Mesenteric fat pad (tissue), 1 donor: ENCODE results near the gene CNKSR2. TPM values are rescaled to one million over a fixed set of nuclear protein-coding genes. Genes with fewer than 3 reads are reported as not detected.

Source experiments
- DNase-seq: peaks from one replicate; pipeline ENCODE4 v3.0.0-alpha.2; 2020; ENCODE audit warnings: low spot score
- long read RNA-seq: library from polyadenylated mRNA; unstranded; transcript quantifications from one replicate; pipeline ENCODE4 v2.0.0, GENCODE V29; 2020
- total RNA-seq: library from RNA; stranded (reverse); fragmentation: NEBNext Ultra II Directional; extraction: Animal tissue kit (Norgen Biotek cat#: 25700); gene quantifications from one replicate; pipeline ENCODE4 v1.2.1, GENCODE V29; 2021
- donor health status: DM: yes; HTN: yes; CAD: no.

The CNKSR2 gene
- 0.80 TPM for total RNA-seq
- long read RNA-seq = 0 reads

- no peak for DNase-seq
Measured at GRCh38 chrX:21374163-21374993, at the start of gene CNKSR2. TSS of gene CNKSR2 (plus strand) at chrX:21374418. CDS start at chrX:21374898, 480 bp downstream.

- DNase-seq = no peak
Measured at GRCh38 chrX:21354725-21355124, 19.5 kb upstream of the CNKSR2 start.

GRCh38 chrX:21355831-21356230 is 18.4 kb upstream of the CNKSR2 start:
- no peak for DNase-seq

GRCh38 chrX:21369613-21370012 is 4.6 kb upstream of the CNKSR2 start:
- no peak for DNase-seq

GRCh38 chrX:21373001-21373400 is 1.2 kb upstream of the CNKSR2 start:
- DNase-seq = no peak

GRCh38 chrX:21373637-21374162 is 518 bp upstream of the CNKSR2 start:
- DNase-seq = no peak

GRCh38 chrX:21374994-21375707 is 933 bp downstream of the CNKSR2 start:
- no peak for DNase-seq

- no peak for DNase-seq
Measured at GRCh38 chrX:21375708-21376009, 1.4 kb downstream of the CNKSR2 start.

- DNase-seq = no peak
Measured at GRCh38 chrX:21376636-21377035, 2.4 kb downstream of the CNKSR2 start.

- DNase-seq = no peak
Measured at GRCh38 chrX:21379991-21380390, 5.8 kb downstream of the CNKSR2 start.

GRCh38 chrX:21382715-21383114 is 8.5 kb downstream of the CNKSR2 start:
- DNase-seq = no peak

- DNase-seq = no peak
Measured at GRCh38 chrX:21383546-21383945, 9.3 kb downstream of the CNKSR2 start.

- DNase-seq = no peak
Measured at GRCh38 chrX:21384178-21384577, 10.0 kb downstream of the CNKSR2 start.

GRCh38 chrX:21394792-21395191 is 20.6 kb downstream of the CNKSR2 start:
- no peak for DNase-seq

- DNase-seq = no peak
Measured at GRCh38 chrX:21398426-21398825, 24.2 kb downstream of the CNKSR2 start.

- DNase-seq = no peak
Measured at GRCh38 chrX:21400408-21401121, 26.3 kb downstream of the CNKSR2 start.

GRCh38 chrX:21408307-21408706 is 34.1 kb downstream of the CNKSR2 start:
- DNase-seq = no peak

- no peak for DNase-seq
Measured at GRCh38 chrX:21408788-21409187, 34.6 kb downstream of the CNKSR2 start.

- no peak for DNase-seq
Measured at GRCh38 chrX:21412029-21412428, 37.8 kb downstream of the CNKSR2 start.

GRCh38 chrX:21412883-21413282 is 38.7 kb downstream of the CNKSR2 start:
- no peak for DNase-seq

- no peak for DNase-seq
Measured at GRCh38 chrX:21427086-21427485, 52.9 kb downstream of the CNKSR2 start.

GRCh38 chrX:21437036-21437435 is 62.8 kb downstream of the CNKSR2 start:
- DNase-seq = no peak
